Measurements from ENCODE around the gene BMPR1B. TPM values are rescaled to one million over a fixed set of nuclear protein-coding genes. Genes with fewer than 3 reads are reported as not detected.

BMPR1B gene
- total RNA-seq, 4 donors from 2014 or later = 0.46 to 1.3 (median 0.88) TPM

- TF ChIP-seq CTCF (IDR thresholded peaks at IDR 0.05) (no peak), POLR2A (IDR thresholded peaks at IDR 0.05) (no peak)
- H3K4me3 ChIP-seq (ENCODE audit: low read depth, poor library complexity, severe bottlenecking) = peak overlapping the region; percentile 20
- DNase-seq (ENCODE audit: low spot score in 2 of 2) = no peak
- 0 to 2% methylated on average over 12 to 67 of the region's 69 CpGs for WGBS, 2 donors
- intact Hi-C loops (cut with DNase I; ENCODE audit: low total_unique reads) = no loop called here
Measured at GRCh38 chr4:94758141-94758699, 465 bp downstream of the BMPR1B start.

- WGBS, 2 donors = 39 to 49% methylated on average over 19 of the region's 19 CpGs
- H3K4me3 ChIP-seq (ENCODE audit: low read depth, poor library complexity, severe bottlenecking) = no peak overlapping the region
- intact Hi-C loops (cut with DNase I; ENCODE audit: low total_unique reads) = no loop called here
- no peak for DNase-seq (ENCODE audit: low spot score in 2 of 2)
- no peak for TF ChIP-seq POLR2A (IDR thresholded peaks at IDR 0.05)
- no peak for TF ChIP-seq CTCF (IDR thresholded peaks at IDR 0.05)
Measured at GRCh38 chr4:94758700-94759399, 1.1 kb downstream of the BMPR1B start.

GRCh38 chr4:94759767-94760211 is 2.0 kb downstream of the BMPR1B start:
- WGBS, 2 donors = 68 to 81% methylated on average over 1 of the region's 1 CpG
- DNase-seq (ENCODE audit: low spot score in 2 of 2) = no peak
- intact Hi-C loops (cut with DNase I; ENCODE audit: low total_unique reads) = no loop called here
- TF ChIP-seq POLR2A (IDR thresholded peaks at IDR 0.05) = no peak
- TF ChIP-seq CTCF (IDR thresholded peaks at IDR 0.05) = no peak
- no peak overlapping the region for H3K4me3 ChIP-seq (ENCODE audit: low read depth, poor library complexity, severe bottlenecking)

- no peak overlapping the region for H3K4me3 ChIP-seq (ENCODE audit: low read depth, poor library complexity, severe bottlenecking)
- no peak for TF ChIP-seq POLR2A (IDR thresholded peaks at IDR 0.05)
- no peak for TF ChIP-seq CTCF (IDR thresholded peaks at IDR 0.05)
- 85 to 93% methylated on average over 4 of the region's 4 CpGs for WGBS, 2 donors
- intact Hi-C loops (cut with DNase I; ENCODE audit: low total_unique reads) = no loop called here
- no peak for DNase-seq (ENCODE audit: low spot score in 2 of 2)
Measured at GRCh38 chr4:94762326-94762725, 4.6 kb downstream of the BMPR1B start.

DNA sequence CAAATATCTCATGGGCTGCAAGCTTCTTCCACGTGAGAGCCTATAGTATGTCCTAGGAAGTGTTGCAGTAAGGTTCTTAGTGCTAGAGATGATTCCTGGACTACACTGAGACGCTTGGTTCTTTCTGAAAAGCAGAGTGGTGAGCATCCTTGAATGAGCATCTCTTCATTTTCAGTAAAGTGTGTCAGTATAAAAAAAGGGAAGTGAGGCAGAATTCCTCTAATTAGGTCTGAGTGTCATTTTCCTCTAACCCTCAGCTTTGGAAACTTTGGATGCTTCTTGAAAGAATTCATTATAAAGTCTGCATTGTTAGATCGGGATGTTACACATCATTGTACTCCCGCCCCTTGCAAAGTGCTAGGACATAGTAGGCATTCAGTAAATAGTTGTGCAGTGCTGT is 5.2 kb downstream of the BMPR1B start:
- intact Hi-C loops (cut with DNase I; ENCODE audit: low total_unique reads) = no loop called here
- DNase-seq (ENCODE audit: low spot score in 2 of 2) = no peak
- no peak overlapping the region for H3K4me3 ChIP-seq (ENCODE audit: low read depth, poor library complexity, severe bottlenecking)
- 67 to 73% methylated on average over 4 of the region's 4 CpGs for WGBS, 2 donors
- TF ChIP-seq CTCF (IDR thresholded peaks at IDR 0.05) (no peak), POLR2A (IDR thresholded peaks at IDR 0.05) (no peak)

All from lower leg skin (tissue), 4 donors.